Activated CD4-positive, alpha-beta T cell treated with anti-CD3 and anti-CD28 coated beads for 48 hours (primary cell): ENCODE results near the gene UHMK1.

Source experiments
- DNase-seq: peaks from one replicate; pipeline ENCODE4 v3.0.0-alpha.2; 2020

UHMK1 gene

DNA sequence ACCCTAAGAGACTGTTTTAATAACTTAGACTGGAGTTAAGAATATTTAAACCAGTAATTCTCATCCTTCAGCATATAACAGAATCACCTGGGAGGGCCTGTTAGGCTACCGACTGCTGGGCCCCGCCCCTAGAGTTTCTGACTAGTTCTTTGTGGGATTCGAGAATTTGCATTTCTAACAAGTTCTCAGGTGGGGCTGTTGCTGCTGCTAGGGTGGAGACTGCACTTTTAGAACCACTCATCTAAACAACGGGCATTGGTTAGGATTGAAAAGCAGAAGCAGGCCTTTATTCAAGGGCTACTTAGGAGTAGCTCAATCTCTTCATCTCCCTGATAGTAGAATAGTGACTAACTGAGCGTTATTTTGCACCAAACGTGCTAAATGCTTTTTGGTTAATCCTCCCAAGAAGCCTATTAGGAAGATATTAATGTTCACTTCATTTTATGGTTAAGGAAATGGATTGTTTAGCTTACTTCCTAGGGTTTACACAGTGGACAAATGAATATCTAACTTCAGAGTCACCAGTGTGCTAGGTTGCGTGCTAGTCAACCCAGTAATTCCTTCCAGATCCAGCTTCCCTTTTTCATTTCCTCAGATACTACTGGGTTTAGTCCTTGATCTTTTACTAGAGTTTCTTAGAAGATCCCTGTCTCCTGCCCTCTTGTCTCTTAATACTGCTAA, 32.8 kb downstream of the UHMK1 start:
- DNase-seq: no peak

DNA sequence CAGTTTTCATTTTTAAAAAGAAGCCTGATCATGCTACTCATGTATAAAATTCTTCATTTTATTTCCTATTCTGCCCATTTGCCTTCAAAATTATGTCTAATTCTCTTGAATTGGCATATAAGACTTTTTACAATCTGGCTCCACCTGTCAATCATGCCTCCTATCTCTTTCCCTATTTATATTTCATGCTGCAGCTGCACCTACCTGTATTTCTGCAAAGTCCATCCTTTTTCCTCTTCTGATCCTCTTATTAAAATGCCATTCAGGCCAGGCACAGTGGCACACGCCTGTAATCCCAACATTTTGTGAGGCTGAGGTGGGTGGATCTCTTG, 33.3 kb downstream of the UHMK1 start:
- no peak for DNase-seq

- DNase-seq: no peak
These were observed 37.9 kb downstream of the UHMK1 start for GRCh38 chr1:162535501-162535900.

- no peak for DNase-seq
These were observed 38.9 kb downstream of the UHMK1 start for GRCh38 chr1:162536511-162536910.

DNA sequence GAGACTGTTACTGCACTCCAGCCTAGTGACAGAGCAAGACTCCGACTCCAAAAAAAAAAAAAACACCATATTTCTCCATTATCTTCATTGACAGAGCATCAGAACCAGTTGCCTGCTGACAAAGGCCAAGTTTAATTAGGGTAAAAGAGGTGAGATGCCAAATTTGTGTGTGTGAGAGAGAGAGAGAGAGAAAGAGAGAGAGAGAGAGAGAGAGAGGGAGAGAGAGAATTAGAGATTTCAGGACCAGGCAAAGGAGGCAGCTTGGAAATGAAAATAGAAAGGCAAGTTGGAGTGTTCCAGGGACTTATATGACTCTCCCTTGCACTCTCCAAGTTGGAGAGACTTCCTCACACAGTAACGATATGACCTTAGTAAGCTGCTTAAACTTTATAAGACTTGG, 39.6 kb downstream of the UHMK1 start:
- no peak for DNase-seq

DNA sequence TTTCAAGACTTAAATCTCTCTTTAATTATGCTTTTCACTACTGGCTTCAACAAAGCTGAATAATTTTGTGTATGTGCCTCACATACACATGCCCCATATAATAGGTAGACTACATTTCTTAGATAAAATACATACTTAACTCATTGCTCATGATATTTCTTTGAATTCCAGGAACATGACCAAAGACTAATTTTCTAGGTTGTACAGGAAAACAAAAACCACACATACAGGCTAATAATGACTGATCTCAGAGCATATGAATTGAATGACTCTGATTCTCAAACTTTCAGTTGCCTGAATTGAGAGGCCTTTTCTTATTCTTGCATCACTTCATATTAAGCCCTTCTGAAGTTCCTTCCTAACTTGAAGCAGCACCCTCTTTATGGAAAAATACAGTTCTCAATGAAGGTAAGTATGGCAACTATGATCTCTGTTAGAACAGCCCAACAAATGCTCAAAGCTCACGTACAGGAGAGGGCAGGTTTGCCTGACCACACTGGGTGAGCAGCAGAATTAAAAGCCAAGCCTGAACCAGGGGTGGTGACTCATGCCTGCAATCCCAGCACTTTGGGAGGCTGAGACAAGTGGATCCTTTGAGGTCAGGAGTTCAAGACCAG, 41.3 kb downstream of the UHMK1 start:
- DNase-seq: peak; percentile 16

- no peak for DNase-seq
These were observed 44.1 kb downstream of the UHMK1 start for GRCh38 chr1:162541619-162542141.

- no peak for DNase-seq
These were observed 45.6 kb downstream of the UHMK1 start for GRCh38 chr1:162543228-162543627.

DNA sequence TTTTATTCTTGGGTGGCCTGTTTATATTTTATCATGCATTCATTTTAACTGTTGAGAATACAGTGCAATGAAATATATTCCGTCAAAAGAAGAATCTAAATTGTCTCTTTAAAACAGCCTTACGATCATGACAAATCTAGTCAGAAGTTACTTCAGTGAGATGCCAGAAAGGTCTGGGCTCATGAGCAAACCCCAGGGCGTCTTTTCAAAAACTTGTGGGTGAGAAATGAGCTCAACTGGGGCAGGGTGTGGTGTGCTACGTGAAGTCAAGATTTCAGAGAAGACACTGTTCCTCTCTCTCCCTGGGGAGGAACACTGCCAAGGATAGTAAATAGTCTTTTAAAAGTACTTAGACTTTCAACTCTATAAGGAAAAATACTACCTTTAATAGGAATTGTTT, 50.6 kb downstream of the UHMK1 start:
- DNase-seq: no peak

DNA sequence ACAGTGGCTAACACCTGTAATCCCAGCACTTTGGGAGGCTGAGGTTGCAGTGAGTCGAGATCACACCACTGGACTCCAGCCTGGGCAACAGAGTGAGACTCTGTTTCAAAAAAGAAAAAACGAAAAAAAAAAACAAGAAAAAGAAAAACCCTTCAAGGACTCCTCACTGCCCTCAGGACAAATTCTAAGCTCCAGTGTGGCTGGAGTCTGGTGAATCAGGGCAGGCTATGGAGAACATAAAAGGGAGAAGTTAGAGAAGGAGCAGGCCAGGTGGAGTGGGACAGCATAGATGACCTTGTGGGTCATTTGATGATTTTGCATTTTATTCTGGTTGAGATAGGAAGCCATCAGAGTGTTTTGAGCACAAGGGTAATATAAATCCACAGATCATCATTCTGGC, 51.4 kb downstream of the UHMK1 start:
- no peak for DNase-seq

GRCh38 chr1:162550925-162551324, 53.3 kb downstream of the UHMK1 start:
- no peak for DNase-seq

- no peak for DNase-seq
These were observed 54.5 kb downstream of the UHMK1 start for GRCh38 chr1:162551969-162552683.

DNA sequence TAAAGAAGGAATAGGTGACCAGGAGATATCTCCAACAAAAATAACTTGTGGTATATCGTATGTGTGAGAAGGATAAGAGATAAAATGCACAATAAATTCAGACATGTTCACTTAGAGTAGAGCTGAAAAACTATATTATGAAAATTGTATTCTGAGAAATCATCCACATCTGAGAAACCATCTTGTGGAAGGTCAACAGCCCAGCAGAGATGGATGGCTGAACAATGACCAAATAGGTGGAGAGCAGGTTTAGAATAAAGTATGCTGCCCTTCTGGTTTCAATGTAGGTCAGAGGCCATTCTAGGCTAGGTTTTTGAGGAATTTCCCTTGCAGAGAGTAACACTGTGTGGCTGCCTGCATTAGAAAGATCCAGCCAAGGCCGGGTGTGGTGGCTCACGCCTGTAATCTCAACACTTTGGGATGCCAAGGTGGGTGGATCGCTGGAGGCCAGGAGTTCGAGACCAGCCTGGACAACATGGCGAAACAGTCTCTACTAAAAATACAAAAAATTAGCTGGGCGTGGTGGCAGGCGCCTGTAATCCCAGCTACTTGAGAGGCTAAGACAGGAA, 55.1 kb downstream of the UHMK1 start:
- no peak for DNase-seq

DNA sequence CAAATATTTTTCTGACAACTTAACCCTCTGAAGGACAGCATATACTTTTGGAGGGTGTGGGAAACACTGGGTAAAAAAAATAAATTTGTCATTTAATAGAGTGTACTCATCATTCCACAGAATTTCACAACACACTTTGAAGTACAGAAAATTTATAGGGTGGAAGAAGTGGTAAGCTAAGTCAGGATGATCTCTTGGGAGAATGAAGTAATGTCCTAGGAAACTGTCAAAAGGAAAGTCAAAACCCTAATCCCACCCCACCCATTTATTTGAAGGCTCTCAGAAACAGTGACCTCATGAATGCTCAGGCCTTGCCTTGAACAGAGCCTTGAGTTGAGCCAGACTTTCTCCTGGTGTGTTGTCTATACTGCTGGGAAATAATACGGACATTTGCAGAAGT, 56.6 kb downstream of the UHMK1 start:
- no peak for DNase-seq

DNA sequence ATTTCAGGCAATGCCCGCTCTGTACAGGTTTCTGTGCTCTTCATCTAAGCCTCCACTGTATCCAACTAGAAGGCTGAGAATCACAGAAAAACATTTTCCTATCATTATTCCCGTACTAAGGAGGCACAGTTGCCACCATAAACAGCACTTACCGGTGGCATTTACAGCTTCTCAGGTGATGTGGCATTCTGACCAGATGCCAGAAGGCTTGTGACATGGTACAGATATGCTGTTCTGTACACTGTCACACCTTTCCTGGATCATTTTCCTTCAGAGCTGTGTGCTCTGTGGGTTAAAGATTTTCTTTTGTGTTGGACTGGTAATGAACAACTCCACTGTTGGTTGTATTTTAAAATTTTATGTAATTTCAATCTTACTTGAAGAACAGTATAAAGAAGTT, 59.9 kb downstream of the UHMK1 start:
- no peak for DNase-seq

GRCh38 chr1:162560303-162561036, 62.9 kb downstream of the UHMK1 start:
- DNase-seq: no peak

DNA sequence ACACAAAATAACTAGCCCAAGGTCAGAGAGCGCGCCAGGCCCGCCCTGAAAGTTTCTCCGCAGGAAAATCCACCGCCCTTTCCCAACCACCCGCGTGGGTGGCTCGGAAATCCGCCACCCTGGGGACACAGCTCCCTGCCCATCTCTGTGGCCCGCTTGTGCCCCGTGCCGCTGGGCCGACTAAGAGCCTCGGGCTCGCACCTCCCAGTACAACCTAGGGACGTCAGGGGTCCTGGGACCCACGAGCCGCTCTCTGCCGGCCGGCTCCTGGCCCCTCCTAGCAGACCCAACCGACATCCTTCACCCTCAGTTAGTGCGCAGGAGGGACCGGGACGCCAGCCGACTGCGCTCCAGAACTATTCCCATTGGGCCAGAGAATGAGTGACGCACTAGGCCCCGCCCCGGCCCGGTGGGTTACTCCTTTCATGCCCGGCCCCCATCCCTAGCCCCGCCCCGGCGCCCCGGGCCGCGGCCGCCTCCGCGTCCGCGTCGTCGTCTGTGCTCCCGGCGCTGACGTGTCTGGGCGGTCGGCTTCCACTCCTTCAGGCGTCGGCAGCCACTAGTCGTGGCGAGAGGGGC, 63.5 kb downstream of the UHMK1 start:
- peak; percentile 99 for DNase-seq

GRCh38 chr1:162561616-162562469, 64.2 kb downstream of the UHMK1 start, which contains the start of gene UAP1:
Gene UAP1 (plus strand): TSS chr1:162561722. CDS start chr1:162566069, 4,347 bp downstream.
- DNase-seq: peak; percentile 51

- no peak for DNase-seq
These were observed 64.8 kb downstream of the UHMK1 start for GRCh38 chr1:162562470-162562828.

GRCh38 chr1:162564762-162565218, 67.2 kb downstream of the UHMK1 start:
- DNase-seq: peak; percentile 6

DNA sequence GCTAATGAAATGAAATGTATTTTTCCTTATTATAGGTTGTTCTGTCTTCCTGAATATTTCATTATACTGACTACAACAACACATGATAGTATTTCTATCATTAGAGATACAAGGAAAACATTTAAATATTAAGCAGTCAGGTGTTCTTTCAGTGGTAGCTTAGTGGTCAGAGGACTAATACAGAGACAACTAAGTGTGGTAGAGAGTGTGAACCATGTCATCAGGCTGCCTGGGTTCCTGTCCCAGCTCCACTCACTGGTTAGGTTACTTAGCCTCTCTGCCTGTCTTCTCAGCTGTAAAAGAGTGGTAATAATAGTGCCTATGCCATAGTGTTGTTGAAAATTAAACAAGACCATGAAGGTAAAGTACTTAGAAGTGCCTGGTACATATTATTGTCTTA, 67.8 kb downstream of the UHMK1 start:
- DNase-seq: no peak

DNA sequence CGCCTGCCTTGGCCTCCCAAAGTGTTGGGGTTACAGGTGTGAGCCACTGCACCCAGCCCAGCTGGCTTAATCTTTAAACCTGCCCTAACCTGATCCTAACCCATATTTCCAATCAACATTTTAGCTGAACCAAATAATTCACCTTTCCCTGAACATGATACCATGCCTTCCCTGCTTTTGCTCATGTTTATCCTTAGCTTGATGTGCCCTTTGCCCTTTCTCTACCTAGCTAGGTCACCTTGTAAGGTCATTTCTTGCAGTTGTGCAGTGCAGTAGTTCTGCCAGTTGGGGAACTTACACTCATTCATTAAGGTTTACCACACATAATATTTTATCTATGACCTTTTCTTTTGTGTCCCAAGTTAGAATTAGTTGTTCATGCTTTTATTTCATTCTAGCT, 69.3 kb downstream of the UHMK1 start:
- no peak for DNase-seq
